HCT116 (cell line): ENCODE results near the gene GJA3. TPM values are rescaled to one million over a fixed set of nuclear protein-coding genes. Genes with fewer than 3 reads are reported as not detected.

Experiments
- ATAC-seq: fragments of 200-7000 bp; cut with Tn5 transposase; 2 replicates; pipeline ENCODE4 v1.9.1; 2020; ENCODE audit warnings: mild to moderate bottlenecking, moderate library complexity
- BruUV-seq: library from RNA; stranded (reverse); fragments of 400-500 nt; replicated peaks from 2 replicates; lab custom pipeline; 2021; lab: Mats Ljungman, UMichigan
- CTCF ChIA-PET: fragments of 300-600 bp; sonication (Branson Sonifier 250); formaldehyde crosslinking; loops from one replicate; lab custom pipeline; 2021; ENCODE audit warnings: antibody characterized with exemption; lab: Charles Lee
- POLR2A ChIA-PET: fragments of 300-600, 350-600 bp; sonication (Branson Sonifier 250); formaldehyde crosslinking; loops from one replicate; lab custom pipeline; 2021; ENCODE audit warnings: antibody characterized with exemption; lab: Charles Lee
- RAD21 ChIA-PET, 2 experiments: fragments of 300-600 bp; sonication (Branson Sonifier 250); formaldehyde crosslinking; loops; one replicate each; lab custom pipeline; 2023; ENCODE audit warnings: low total read pairs in 2 of 2; ENCODE audit not compliant: uncharacterized antibody in 2 of 2, unreplicated experiment in 2 of 2, low non-redundant PET in 1 of 2; lab: Charles Lee
- DNase-seq: peaks from one replicate; pipeline ENCODE4 v3.0.0-alpha.2; 2010; ENCODE audit warnings: low read depth, low spot score
- H2AFZ ChIP-seq: fragments of 200-600 bp; shearing (Covaris generic), sonication (generic); 2 replicates; pipeline ENCODE4 v1.6.1; 2017; ENCODE audit warnings: low read depth, mixed run types, mixed read lengths, antibody characterized with exemption, low read length; ENCODE audit not compliant: poor library complexity, severe bottlenecking
- H3K27ac ChIP-seq: 2 replicates; pipeline ENCODE4 v1.5.1; 2012; ENCODE audit warnings: low read depth, low read length
- H3K27me3 ChIP-seq: fragments of 200-600 bp; sonication (generic); 2 replicates; pipeline ENCODE4 v1.6.1; 2016; ENCODE audit warnings: mixed run types, low read length, mixed read lengths; ENCODE audit not compliant: insufficient read depth
- H3K36me3 ChIP-seq, 2 experiments: fragments of 200-500 bp in 1 of 2; fragments of 200-600 bp in 1 of 2; sonication (Bioruptor generic) in 1 of 2; sonication (generic) in 1 of 2; 2 replicates each; pipeline versions ENCODE4 v1.5.1 to v1.6.1; 2014 to 2016; ENCODE audit warnings: low read length in 2 of 2, inconsistent platforms in 1 of 2, mixed read lengths in 1 of 2, mixed run types in 1 of 2; ENCODE audit not compliant: insufficient read depth in 2 of 2, control insufficient read depth in 1 of 2
- H3K4me1 ChIP-seq, 2 experiments: fragments of 200-600 bp in 1 of 2; sonication (generic) in 1 of 2; 2 replicates each; pipeline versions ENCODE4 v1.5.1 to v1.6.1; 2012 to 2017; ENCODE audit warnings: low read length in 2 of 2, inconsistent platforms in 1 of 2, mild to moderate bottlenecking in 1 of 2, mixed read lengths in 1 of 2, mixed run types in 1 of 2, moderate library complexity in 1 of 2; ENCODE audit not compliant: insufficient read depth in 2 of 2, control insufficient read depth in 1 of 2
- H3K4me2 ChIP-seq: fragments of 200-600 bp; sonication (generic); 2 replicates; pipeline ENCODE4 v1.6.1; 2017; ENCODE audit warnings: mixed run types, low read length, mixed read lengths
- H3K4me3 ChIP-seq, 2 experiments: fragments of 200-600 bp in 1 of 2; sonication (generic) in 1 of 2; replicated peaks in 1 of 2; 2 replicates each; pipeline ENCODE4 v1.5.1; 2011 to 2016; ENCODE audit warnings: low read length in 2 of 2, control low read depth in 1 of 2, low read depth in 1 of 2, mild to moderate bottlenecking in 1 of 2, mixed read lengths in 1 of 2, mixed run types in 1 of 2
- H3K79me2 ChIP-seq: fragments of 200-600 bp; sonication (generic); 2 replicates; pipeline ENCODE4 v1.6.1; 2017; ENCODE audit warnings: mild to moderate bottlenecking, mixed run types, low read length, moderate library complexity, mixed read lengths; ENCODE audit not compliant: insufficient read depth
- H3K9ac ChIP-seq: fragments of 200-600 bp; sonication (generic); 2 replicates; pipeline ENCODE4 v1.6.1; 2016; ENCODE audit warnings: low read length, mixed read lengths
- H3K9me2 ChIP-seq: fragments of 200-600 bp; sonication (generic), shearing (Covaris generic); 2 replicates; pipeline ENCODE4 v1.6.1; 2017; ENCODE audit warnings: mixed run types, mild to moderate bottlenecking, moderate library complexity; ENCODE audit not compliant: insufficient read depth
- H3K9me3 ChIP-seq, 2 experiments: fragments of 200-500 bp in 1 of 2; fragments of 200-600 bp in 1 of 2; sonication (Bioruptor generic) in 1 of 2; sonication (generic) in 1 of 2; 2 replicates each; pipeline ENCODE4 v1.6.1; 2014 to 2017; ENCODE audit warnings: low read length in 2 of 2, mixed read lengths in 2 of 2, inconsistent platforms in 1 of 2, low read depth in 1 of 2, mild to moderate bottlenecking in 1 of 2, mixed run types in 1 of 2, moderate library complexity in 1 of 2; ENCODE audit not compliant: control insufficient read depth in 1 of 2, insufficient read depth in 1 of 2
- H4K20me1 ChIP-seq: fragments of 200-600 bp; sonication (generic), shearing (Covaris generic); 2 replicates; pipeline ENCODE4 v1.6.1; 2017; ENCODE audit warnings: mixed run types, mild to moderate bottlenecking, moderate library complexity; ENCODE audit not compliant: insufficient read depth
- ATF3 ChIP-seq: IDR thresholded peaks from 2 replicates; pipeline ENCODE4 v1.6.1; 2012
- CBX3 ChIP-seq: IDR thresholded peaks from 2 replicates; pipeline ENCODE4 v1.6.1; 2012; ENCODE audit warnings: low read depth
- CEBPB ChIP-seq: IDR thresholded peaks from 2 replicates; pipeline ENCODE4 v1.6.1; 2012; ENCODE audit warnings: low read depth
- CTCF ChIP-seq, 3 experiments: fragments of 200-600 bp in 1 of 3; sonication (generic) in 1 of 3; IDR thresholded peaks in 2 of 3; conservative IDR thresholded peaks in 1 of 3; 2 replicates each; pipeline ENCODE4 v1.5.1; 2012 to 2017; ENCODE audit warnings: low read depth in 2 of 3, low read length in 2 of 3, antibody characterized with exemption in 1 of 3, borderline replicate concordance in 1 of 3, control low read depth in 1 of 3, mild to moderate bottlenecking in 1 of 3, mixed read lengths in 1 of 3, mixed run types in 1 of 3, moderate library complexity in 1 of 3; ENCODE audit not compliant: insufficient read depth in 1 of 3
- EGR1 ChIP-seq: IDR thresholded peaks from 2 replicates; pipeline ENCODE4 v1.6.1; 2012; ENCODE audit warnings: low read depth
- ELF1 ChIP-seq: IDR thresholded peaks from 2 replicates; pipeline ENCODE4 v1.6.1; 2012; ENCODE audit warnings: low read depth, borderline replicate concordance
- FOSL1 ChIP-seq: IDR thresholded peaks from 2 replicates; pipeline ENCODE4 v1.6.1; 2012; ENCODE audit warnings: low read depth
- MAX ChIP-seq: IDR thresholded peaks from 2 replicates; pipeline ENCODE4 v1.6.1; 2012
- POLR2A ChIP-seq: IDR thresholded peaks from 2 replicates; pipeline ENCODE4 v1.7.0; 2011; ENCODE audit warnings: borderline replicate concordance; ENCODE audit not compliant: insufficient read depth, insufficient read length; ENCODE audit errors: extremely low read depth
- POLR2AphosphoS5 ChIP-seq: IDR thresholded peaks from 2 replicates; pipeline ENCODE4 v1.6.1; 2011; ENCODE audit warnings: mild to moderate bottlenecking, low read depth, low read length, moderate library complexity
- RAD21 ChIP-seq: IDR thresholded peaks from 2 replicates; pipeline ENCODE4 v1.6.1; 2012; ENCODE audit warnings: low read depth, mild to moderate bottlenecking
- REST ChIP-seq: IDR thresholded peaks from 2 replicates; pipeline ENCODE4 v1.6.1; 2012; ENCODE audit warnings: low read depth
- SIN3A ChIP-seq: IDR thresholded peaks from 2 replicates; pipeline ENCODE4 v1.6.1; 2012; ENCODE audit warnings: low read depth
- SP1 ChIP-seq: IDR thresholded peaks from 2 replicates; pipeline ENCODE4 v1.6.1; 2012; ENCODE audit warnings: low read depth
- SRF ChIP-seq: IDR thresholded peaks from 2 replicates; pipeline ENCODE4 v1.6.1; 2012; ENCODE audit warnings: low read depth
- TCF7L2 ChIP-seq: IDR thresholded peaks from 2 replicates; pipeline ENCODE4 v1.7.0; 2011; ENCODE audit warnings: borderline replicate concordance, inconsistent platforms; ENCODE audit not compliant: insufficient read depth, insufficient read length; ENCODE audit errors: extremely low read depth
- YY1 ChIP-seq: IDR thresholded peaks from 2 replicates; pipeline ENCODE4 v1.6.1; 2011; ENCODE audit warnings: low read length, low read depth, moderate library complexity, mild to moderate bottlenecking; ENCODE audit not compliant: insufficient replicate concordance; ENCODE audit errors: extremely low read depth
- ZBTB33 ChIP-seq: IDR thresholded peaks from 2 replicates; pipeline ENCODE4 v1.6.1; 2011; ENCODE audit warnings: mild to moderate bottlenecking, low read length, moderate library complexity; ENCODE audit not compliant: insufficient replicate concordance; ENCODE audit errors: extremely low read depth
- ZFX ChIP-seq: fragments of 450-650 bp; IDR thresholded peaks from 2 replicates; pipeline ENCODE4 v1.6.1; 2017
- ZNF274 ChIP-seq: fragments of 200-500 bp; sonication (Bioruptor generic); IDR thresholded peaks from 2 replicates; pipeline ENCODE4 v1.6.1; 2014; ENCODE audit warnings: mild to moderate bottlenecking, low read depth, low read length, inconsistent platforms
- intact Hi-C: fragments of 100-400 bp; cut with micrococcal nuclease; formaldehyde crosslinking; loops from 2 replicates; pipeline ENCODE4 v1.10.0; 2022
- total RNA-seq: library from RNA; stranded (reverse); gene quantifications from one replicate; pipeline ENCODE4 v1.2.1, GENCODE V29; 2021; ENCODE audit not compliant: unreplicated experiment

GJA3 gene
- total RNA-seq, 1 experiment from 2014 or later, result 8.0 TPM

GRCh38 chr13:20209948-20210347 lies 49.1 kb upstream of the GJA3 start:
- TF ChIP-seq EGR1 (no peak), RAD21 (no peak), YY1 (no peak), FOSL1 (no peak), POLR2A (no peak), CEBPB (no peak), MAX (no peak), CBX3 (no peak), ATF3 (no peak), ELF1 (no peak), SP1 (no peak), ZBTB33 (no peak), SRF (no peak), CTCF (IDR thresholded peaks at IDR 0.05 in 2 of 3, conservative IDR thresholded peaks at IDR 0.05 in 1 of 3; ENCODE audit: borderline replicate concordance in 1 of 3, insufficient read depth in 1 of 3, low read depth in 2 of 3, low read length in 2 of 3) (no peak), ZNF274 (no peak), REST (no peak), SIN3A (no peak), ZFX (no peak), TCF7L2 (no peak), POLR2AphosphoS5 (no peak)
- CTCF ChIA-PET, result no interaction called here
- Histone ChIP-seq H3K9me2 (no peaks in the 10 kb centered on the region), H3K27me3 (no peaks in the 10 kb centered on the region), H3K9me3 (no peaks in the 10 kb centered on the region), H3K36me3 (no peaks in the 10 kb centered on the region), H3K4me1 (no peaks in the 10 kb centered on the region), H3K4me3 (no peak overlapping the region), H3K9ac (no peak overlapping the region), H2AFZ (no peak overlapping the region), H3K4me2 (no peak overlapping the region), H3K27ac (no peak overlapping the region), H4K20me1 (no peaks in the 10 kb centered on the region), H3K79me2 (no peaks in the 10 kb centered on the region)
- intact Hi-C loops, result no loop called here
- RAD21 ChIA-PET, result no interaction called here
- no peak for DNase-seq
- BruUV-seq, result no TSS peak
- ATAC-seq, result no peak
- POLR2A ChIA-PET, result no interaction called here
